DOHH2 (cell line): ENCODE results near the gene APOBEC2.

Experiments
- EZH2phosphoT487 ChIP-seq: fragments of 200-600 bp; sonication (generic); IDR thresholded peaks from 2 replicates; pipeline ENCODE4 v1.6.1; 2017; ENCODE audit warnings: borderline replicate concordance, mild to moderate bottlenecking, antibody characterized with exemption, low read length, moderate library complexity, mixed read lengths
- TF ChIP-seq, protein P1 (sequence below): fragments of 200-600 bp; sonication (generic); IDR thresholded peaks from one replicate; pipeline ENCODE4 v1.5.1; 2014; ENCODE audit warnings: antibody characterized with exemption, mild to moderate bottlenecking, low read depth, low read length; ENCODE audit not compliant: poor library complexity, severe bottlenecking

DNA sequence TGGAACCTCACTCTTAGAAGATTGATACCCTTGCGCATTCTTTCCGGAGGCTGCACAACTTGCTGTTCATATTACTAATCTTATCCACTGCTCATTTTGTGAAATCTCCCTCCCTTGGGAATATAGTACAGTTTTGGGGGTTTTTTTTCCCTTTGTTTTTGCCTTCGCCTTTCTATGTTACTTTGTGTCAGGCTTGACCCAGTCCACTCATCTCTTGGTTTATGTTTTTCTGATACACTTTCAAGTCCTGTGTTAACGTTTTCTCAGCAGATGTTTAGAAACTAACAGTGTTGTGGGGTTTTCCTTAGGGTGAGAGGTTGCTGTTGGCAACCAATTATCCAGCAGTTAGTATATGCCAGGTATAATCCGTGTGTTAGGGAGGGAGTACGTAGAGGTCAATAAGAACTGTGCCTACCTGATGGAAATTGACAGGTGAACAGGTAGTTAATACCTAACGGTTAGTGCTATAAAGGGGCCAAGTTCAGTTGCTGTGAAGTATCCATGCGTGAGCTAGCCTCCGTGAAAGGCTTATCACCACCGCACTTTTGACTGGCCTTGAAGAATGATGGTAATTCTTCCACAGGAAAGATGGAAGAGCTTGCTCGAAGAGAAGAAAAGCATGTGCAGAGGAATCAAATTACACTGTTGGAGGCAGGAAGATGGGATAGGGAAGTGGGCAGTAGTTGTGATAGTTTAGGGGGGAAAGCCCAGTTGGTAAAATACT lies 21.1 kb downstream of the APOBEC2 start:
- TF ChIP-seq, protein P1, sequence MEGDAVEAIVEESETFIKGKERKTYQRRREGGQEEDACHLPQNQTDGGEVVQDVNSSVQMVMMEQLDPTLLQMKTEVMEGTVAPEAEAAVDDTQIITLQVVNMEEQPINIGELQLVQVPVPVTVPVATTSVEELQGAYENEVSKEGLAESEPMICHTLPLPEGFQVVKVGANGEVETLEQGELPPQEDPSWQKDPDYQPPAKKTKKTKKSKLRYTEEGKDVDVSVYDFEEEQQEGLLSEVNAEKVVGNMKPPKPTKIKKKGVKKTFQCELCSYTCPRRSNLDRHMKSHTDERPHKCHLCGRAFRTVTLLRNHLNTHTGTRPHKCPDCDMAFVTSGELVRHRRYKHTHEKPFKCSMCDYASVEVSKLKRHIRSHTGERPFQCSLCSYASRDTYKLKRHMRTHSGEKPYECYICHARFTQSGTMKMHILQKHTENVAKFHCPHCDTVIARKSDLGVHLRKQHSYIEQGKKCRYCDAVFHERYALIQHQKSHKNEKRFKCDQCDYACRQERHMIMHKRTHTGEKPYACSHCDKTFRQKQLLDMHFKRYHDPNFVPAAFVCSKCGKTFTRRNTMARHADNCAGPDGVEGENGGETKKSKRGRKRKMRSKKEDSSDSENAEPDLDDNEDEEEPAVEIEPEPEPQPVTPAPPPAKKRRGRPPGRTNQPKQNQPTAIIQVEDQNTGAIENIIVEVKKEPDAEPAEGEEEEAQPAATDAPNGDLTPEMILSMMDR: no peak
- TF ChIP-seq EZH2phosphoT487: no peak
